Cardiac muscle cell (in vitro differentiated cells and primary cell): ENCODE data around the gene PGLYRP4. TPM values are rescaled to one million over a fixed set of nuclear protein-coding genes. Genes with fewer than 3 reads are reported as not detected.

Source experiments
- DNase-seq, 2 donors: peaks; one replicate each; pipeline versions ENCODE4 v3.0.0 to v3.0.0-alpha.2; 2010 to 2017; ENCODE audit warnings: low read depth in 1 of 2, low spot score in 1 of 2
- H3K27ac ChIP-seq: fragments of 200-600 bp; sonication (generic); 2 replicates; pipeline ENCODE4 v1.5.1; 2016
- H3K27me3 ChIP-seq: fragments of 200-600 bp; sonication (generic); 2 replicates; pipeline ENCODE4 v1.6.0; 2016; ENCODE audit warnings: control low read depth
- H3K36me3 ChIP-seq: fragments of 200-600 bp; sonication (generic); 2 replicates; pipeline ENCODE4 v1.5.1; 2016; ENCODE audit warnings: control low read depth
- H3K4me1 ChIP-seq: fragments of 200-600 bp; sonication (generic); 2 replicates; pipeline ENCODE4 v1.8.1; 2017; ENCODE audit warnings: low read depth, mild to moderate bottlenecking, mixed run types
- H3K4me3 ChIP-seq: fragments of 200-600 bp; sonication (generic); 2 replicates; pipeline ENCODE4 v1.5.1; 2016; ENCODE audit warnings: mild to moderate bottlenecking
- H3K9me3 ChIP-seq: fragments of 200-600 bp; sonication (generic); 2 replicates; pipeline ENCODE4 v1.5.1; 2017; ENCODE audit warnings: low read depth, mild to moderate bottlenecking, control low read depth
- polyA plus RNA-seq: library from polyadenylated mRNA; unstranded; fragments of >200 nt; fragmentation: Nextera tagmentation; extraction: Ambion mirVana; gene quantifications from 2 replicates; pipeline ENCODE4 v1.2.1, GENCODE V29; 2016
- total RNA-seq: library from RNA; depleted of rRNA; stranded (reverse); fragments of >200 nt; gene quantifications from 2 replicates; pipeline ENCODE4 v1.2.3, GENCODE V29; 2016
- TF ChIP-seq, protein P1 (sequence below): IDR thresholded peaks from 2 replicates; pipeline ENCODE4 v1.5.1; 2012; ENCODE audit warnings: low read depth, mild to moderate bottlenecking, low read length

The PGLYRP4 gene, protein sequence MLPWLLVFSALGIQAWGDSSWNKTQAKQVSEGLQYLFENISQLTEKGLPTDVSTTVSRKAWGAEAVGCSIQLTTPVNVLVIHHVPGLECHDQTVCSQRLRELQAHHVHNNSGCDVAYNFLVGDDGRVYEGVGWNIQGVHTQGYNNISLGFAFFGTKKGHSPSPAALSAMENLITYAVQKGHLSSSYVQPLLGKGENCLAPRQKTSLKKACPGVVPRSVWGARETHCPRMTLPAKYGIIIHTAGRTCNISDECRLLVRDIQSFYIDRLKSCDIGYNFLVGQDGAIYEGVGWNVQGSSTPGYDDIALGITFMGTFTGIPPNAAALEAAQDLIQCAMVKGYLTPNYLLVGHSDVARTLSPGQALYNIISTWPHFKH
- total RNA-seq (not detected in 2 replicates), polyA plus RNA-seq (0.33 TPM in 1 of 2 replicates, not detected in the other)

DNA sequence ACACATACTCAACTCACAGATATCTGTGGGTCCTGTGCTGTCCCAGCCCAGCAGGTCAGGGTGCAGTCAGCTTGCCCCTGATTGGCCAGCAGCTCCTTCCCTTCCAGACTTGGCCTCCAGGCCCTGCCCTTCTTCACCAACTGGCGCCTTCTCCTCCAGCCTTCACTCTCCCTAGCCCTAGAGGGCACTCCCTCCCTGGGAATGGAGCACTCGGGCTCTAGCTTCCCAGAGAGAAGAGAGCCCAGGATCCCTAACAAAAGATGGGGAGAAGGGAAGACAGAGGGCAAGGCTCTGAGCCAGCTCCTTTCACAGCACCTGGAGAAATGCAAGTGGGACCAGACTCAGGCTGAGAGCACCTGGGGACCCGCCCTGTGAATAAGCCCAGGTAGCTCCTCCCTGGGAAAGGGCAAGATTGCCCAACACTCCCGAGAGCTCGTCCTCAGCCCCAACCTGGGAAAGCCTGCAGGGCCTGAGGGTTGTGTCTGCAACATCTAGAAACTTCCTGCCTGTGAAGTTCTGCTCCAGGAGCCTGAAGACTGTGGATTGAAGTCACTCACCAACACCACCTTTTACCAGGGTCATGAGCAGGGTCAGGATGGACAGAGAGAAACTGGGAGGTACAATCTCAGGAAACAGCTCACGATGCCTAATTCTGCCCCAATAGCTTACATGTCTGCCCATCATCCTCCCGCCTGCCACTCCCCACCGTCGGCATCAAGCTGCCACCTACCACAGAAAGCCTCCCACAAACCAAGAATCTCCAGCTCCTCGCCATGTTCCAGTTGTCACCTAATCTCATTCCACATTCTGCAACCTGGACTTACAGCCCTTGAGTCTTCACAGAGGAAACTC, at the start of gene PGLYRP4:
Gene PGLYRP4 (minus strand): TSS at position 331 of the 852 bp plus-strand sequence. CDS start 909 bp downstream, outside the sequence.
- Histone ChIP-seq H3K4me3 (no peak within 1 kb of the TSS), H3K36me3 (no peaks in the 10 kb centered on the region), H3K27ac (no peak within 1 kb of the TSS), H3K4me1 (peaks cover 12% of the 10 kb centered on the region), H3K27me3 (no peaks in the 10 kb centered on the region), H3K9me3 (no peaks in the 10 kb centered on the region)
- no peak for DNase-seq
- TF ChIP-seq, protein P1, sequence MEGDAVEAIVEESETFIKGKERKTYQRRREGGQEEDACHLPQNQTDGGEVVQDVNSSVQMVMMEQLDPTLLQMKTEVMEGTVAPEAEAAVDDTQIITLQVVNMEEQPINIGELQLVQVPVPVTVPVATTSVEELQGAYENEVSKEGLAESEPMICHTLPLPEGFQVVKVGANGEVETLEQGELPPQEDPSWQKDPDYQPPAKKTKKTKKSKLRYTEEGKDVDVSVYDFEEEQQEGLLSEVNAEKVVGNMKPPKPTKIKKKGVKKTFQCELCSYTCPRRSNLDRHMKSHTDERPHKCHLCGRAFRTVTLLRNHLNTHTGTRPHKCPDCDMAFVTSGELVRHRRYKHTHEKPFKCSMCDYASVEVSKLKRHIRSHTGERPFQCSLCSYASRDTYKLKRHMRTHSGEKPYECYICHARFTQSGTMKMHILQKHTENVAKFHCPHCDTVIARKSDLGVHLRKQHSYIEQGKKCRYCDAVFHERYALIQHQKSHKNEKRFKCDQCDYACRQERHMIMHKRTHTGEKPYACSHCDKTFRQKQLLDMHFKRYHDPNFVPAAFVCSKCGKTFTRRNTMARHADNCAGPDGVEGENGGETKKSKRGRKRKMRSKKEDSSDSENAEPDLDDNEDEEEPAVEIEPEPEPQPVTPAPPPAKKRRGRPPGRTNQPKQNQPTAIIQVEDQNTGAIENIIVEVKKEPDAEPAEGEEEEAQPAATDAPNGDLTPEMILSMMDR: no peak

DNA sequence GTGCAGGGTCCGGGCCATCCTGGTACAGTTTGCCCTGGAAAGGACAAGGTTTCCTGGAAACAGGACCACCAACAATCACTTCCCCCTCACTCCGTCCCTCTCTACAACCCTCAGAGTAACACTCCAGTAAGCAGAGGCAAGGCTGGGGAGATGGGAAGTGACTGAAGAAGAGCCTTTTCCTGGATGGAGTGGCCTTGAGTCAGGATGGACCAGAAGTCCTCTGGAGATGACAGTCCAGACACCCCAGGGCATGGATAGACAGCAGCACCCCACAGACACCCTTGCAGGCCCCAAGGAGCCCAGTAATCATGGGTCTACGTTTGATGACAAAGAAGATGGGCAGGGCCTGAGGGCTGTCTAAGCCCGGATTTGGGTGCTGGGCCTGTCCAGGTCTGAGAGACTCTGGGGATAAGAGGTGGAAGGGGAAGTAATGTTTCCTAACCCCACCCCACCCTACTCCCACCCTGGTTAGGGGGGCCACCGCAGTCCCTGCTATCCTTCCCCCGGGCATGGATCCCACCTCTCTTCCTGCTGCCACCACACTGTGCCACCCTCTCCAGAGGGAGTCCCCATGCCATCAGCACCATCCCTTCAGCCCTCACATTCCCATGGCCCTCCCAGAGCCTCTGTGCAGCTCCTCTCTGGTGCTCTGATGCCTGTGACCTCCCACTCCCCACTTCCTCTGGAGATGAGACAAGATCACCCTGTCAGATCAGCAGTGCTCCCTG, 49.4 kb upstream of the PGLYRP4 start:
- DNase-seq: no peak
- H3K27me3 ChIP-seq: no peaks in the 10 kb centered on the region
- no peak overlapping the region for H3K4me3 ChIP-seq
- no peaks in the 10 kb centered on the region for H3K36me3 ChIP-seq
- TF ChIP-seq, protein P1: no peak
- peaks cover 3% of the 10 kb centered on the region for H3K4me1 ChIP-seq
- no peaks in the 10 kb centered on the region for H3K9me3 ChIP-seq
- no peak overlapping the region for H3K27ac ChIP-seq

DNA sequence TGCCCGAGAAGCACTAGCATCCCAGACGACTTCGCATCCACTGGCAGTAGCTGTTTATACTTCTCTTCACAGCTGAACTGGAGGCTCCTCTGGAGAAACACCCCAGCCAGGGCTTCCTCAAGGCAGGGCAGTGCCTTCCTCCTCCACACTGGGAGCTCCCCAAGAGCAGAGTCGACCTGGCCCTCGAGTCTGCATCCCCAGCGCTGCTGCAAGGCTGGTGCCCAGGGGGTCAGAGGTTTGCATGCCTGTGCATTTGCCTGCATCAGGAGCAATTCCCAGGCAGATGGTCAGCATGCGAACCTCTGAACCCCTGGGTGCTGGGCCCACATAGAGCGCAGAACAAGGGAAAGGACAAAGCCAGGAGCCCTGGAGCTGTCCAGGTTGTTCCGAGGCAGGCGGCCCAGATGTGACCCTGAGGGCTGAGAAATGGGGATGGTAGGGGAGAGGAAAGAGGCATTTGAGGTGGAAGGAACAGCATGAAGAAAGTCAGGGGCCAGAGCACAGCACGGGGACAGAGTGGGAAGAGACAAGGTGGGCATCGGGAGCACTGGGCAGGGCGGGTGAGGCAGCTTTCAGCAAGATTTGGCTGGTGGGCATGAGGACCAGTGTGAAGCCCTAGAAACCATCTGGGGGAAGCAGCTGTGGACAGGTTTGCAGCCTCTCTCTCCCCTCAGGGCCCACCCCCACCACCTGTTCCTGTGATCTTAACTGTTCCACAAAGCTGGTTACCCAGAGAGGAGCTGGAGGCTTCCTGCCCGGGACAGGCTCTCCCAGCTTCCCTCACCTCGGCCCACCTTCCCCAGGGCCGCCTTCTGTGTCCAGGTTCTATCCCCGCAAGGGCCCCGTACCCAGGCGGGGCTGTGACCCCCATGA, 48.6 kb upstream of the PGLYRP4 start:
- no peaks in the 10 kb centered on the region for H3K9me3 ChIP-seq
- peaks cover 3% of the 10 kb centered on the region for H3K27me3 ChIP-seq

DNA sequence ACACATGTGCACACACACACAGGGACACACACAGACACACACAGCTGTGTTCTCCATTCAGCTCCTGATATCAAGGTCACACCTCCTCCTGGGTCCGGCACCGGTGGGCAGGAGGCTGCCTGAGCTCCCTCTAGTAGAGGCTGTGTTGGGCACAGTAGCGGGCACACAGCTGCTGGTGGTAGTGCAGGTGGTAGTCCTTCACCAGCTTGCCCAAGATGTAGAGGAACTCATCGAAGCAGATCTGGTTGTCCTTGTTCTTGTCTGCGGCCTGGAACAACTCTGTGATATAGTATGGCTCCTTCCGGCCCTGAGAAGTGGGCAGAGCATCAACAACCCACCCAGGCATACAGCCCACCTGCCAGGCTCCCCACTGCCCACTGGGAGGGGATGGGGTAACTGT, 47.8 kb upstream of the PGLYRP4 start:
- Histone ChIP-seq H3K4me1 (no peaks in the 10 kb centered on the region), H3K9me3 (no peaks in the 10 kb centered on the region), H3K4me3 (no peak overlapping the region), H3K27ac (no peak overlapping the region), H3K27me3 (peaks cover 3% of the 10 kb centered on the region), H3K36me3 (no peaks in the 10 kb centered on the region)
- DNase-seq: no peak
- TF ChIP-seq, protein P1: no peak

More for the DNA sequence above, 48.6 kb upstream of the PGLYRP4 start:
- Histone ChIP-seq H3K4me1 (peaks cover 3% of the 10 kb centered on the region), H3K27ac (no peak overlapping the region), H3K36me3 (no peaks in the 10 kb centered on the region), H3K4me3 (no peak overlapping the region)
- TF ChIP-seq, protein P1: no peak
- DNase-seq: no peak

DNA sequence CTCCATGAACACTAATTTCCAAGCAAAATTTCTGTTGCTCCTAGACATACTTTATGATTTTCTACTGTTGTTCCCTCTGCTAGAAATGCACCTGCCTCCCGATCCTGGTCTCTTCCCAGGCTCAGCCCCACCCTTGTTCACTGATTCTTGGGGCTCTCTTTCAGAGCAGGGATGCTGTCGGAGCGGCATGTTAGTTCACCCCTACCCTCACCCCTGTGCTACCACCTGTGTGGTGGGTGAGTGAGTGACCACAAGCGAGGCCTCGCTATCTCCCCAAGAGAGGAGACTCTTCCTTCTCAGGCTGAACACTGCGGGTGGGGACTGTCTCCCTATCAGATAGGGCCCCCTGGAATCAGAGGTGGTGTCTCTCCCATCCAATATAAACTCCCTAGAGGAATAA, 47.1 kb upstream of the PGLYRP4 start:
- no peak for DNase-seq
- TF ChIP-seq, protein P1: no peak
- peaks cover 3% of the 10 kb centered on the region for H3K27me3 ChIP-seq
- no peaks in the 10 kb centered on the region for H3K4me1 ChIP-seq
- no peak overlapping the region for H3K27ac ChIP-seq
- no peaks in the 10 kb centered on the region for H3K36me3 ChIP-seq
- H3K9me3 ChIP-seq: no peaks in the 10 kb centered on the region
- H3K4me3 ChIP-seq: no peak overlapping the region
